ENCODE data around the gene SLC25A33. TPM values are rescaled to one million over a fixed set of nuclear protein-coding genes. Genes with fewer than 3 reads are reported as not detected.

Gene SLC25A33
- total RNA-seq, 2 donors from 2014 or later, result 4.1 to 12.3 TPM

- no peak for TF ChIP-seq CTCF (IDR thresholded peaks at IDR 0.05)
- no peaks in the 10 kb centered on the region for H3K27me3 ChIP-seq (replicated peaks; ENCODE audit: insufficient read depth)
- H3K4me1 ChIP-seq (ENCODE audit: control insufficient read depth in 1 of 2, low read depth in 2 of 2), result no peaks in the 10 kb centered on the region
- H3K4me3 ChIP-seq, result no peak overlapping the region
- H3K36me3 ChIP-seq, result peaks cover 3% of the 10 kb centered on the region
- H3K9me3 ChIP-seq, result no peaks in the 10 kb centered on the region
- no peak overlapping the region for H3K27ac ChIP-seq
- ATAC-seq (ENCODE audit: insufficient number of reproducible peaks, low FRiP score, low read depth) (no peak), DNase-seq (ENCODE audit: low spot score) (no peak)
Measured at GRCh38 chr1:9601942-9602793, 62.9 kb downstream of the SLC25A33 start.

GRCh38 chr1:9602794-9603167 is 63.5 kb downstream of the SLC25A33 start:
- Histone ChIP-seq H3K4me1 (ENCODE audit: control insufficient read depth in 1 of 2, low read depth in 2 of 2) (no peaks in the 10 kb centered on the region), H3K27me3 (replicated peaks; ENCODE audit: insufficient read depth) (no peaks in the 10 kb centered on the region), H3K36me3 (peaks cover 3% of the 10 kb centered on the region), H3K27ac (no peak overlapping the region), H3K9me3 (no peaks in the 10 kb centered on the region), H3K4me3 (no peak overlapping the region)
- no peak for TF ChIP-seq CTCF (IDR thresholded peaks at IDR 0.05)
- no peak for DNase-seq (ENCODE audit: low spot score)
- no peak for ATAC-seq (ENCODE audit: insufficient number of reproducible peaks, low FRiP score, low read depth)

GRCh38 chr1:9603307-9603706 is 64.0 kb downstream of the SLC25A33 start:
- DNase-seq (ENCODE audit: low spot score) (no peak), ATAC-seq (ENCODE audit: insufficient number of reproducible peaks, low FRiP score, low read depth) (no peak)
- Histone ChIP-seq H3K36me3 (peaks cover 3% of the 10 kb centered on the region), H3K4me1 (ENCODE audit: control insufficient read depth in 1 of 2, low read depth in 2 of 2) (no peaks in the 10 kb centered on the region), H3K9me3 (no peaks in the 10 kb centered on the region), H3K27me3 (replicated peaks; ENCODE audit: insufficient read depth) (no peaks in the 10 kb centered on the region), H3K27ac (no peak overlapping the region), H3K4me3 (no peak overlapping the region)
- TF ChIP-seq CTCF (IDR thresholded peaks at IDR 0.05), result no peak

GRCh38 chr1:9603766-9604753 is 64.8 kb downstream of the SLC25A33 start:
- H3K36me3 ChIP-seq, result peaks cover 3% of the 10 kb centered on the region
- H3K27ac ChIP-seq, result no peak overlapping the region

More at GRCh38 chr1:9603766-9604753, 64.8 kb downstream of the SLC25A33 start:
- Histone ChIP-seq H3K27me3 (replicated peaks; ENCODE audit: insufficient read depth) (no peaks in the 10 kb centered on the region), H3K4me1 (ENCODE audit: control insufficient read depth in 1 of 2, low read depth in 2 of 2) (no peaks in the 10 kb centered on the region), H3K9me3 (no peaks in the 10 kb centered on the region), H3K4me3 (no peak overlapping the region)
- no peak for ATAC-seq (ENCODE audit: insufficient number of reproducible peaks, low FRiP score, low read depth)
- no peak for TF ChIP-seq CTCF (IDR thresholded peaks at IDR 0.05)
- no peak for DNase-seq (ENCODE audit: low spot score)
